CD4-positive, alpha-beta T cell treated with Interleukin-4 for 4 hours (primary cell): ENCODE data around the gene SND1.

Source experiments
- DNase-seq: peaks from one replicate; pipeline ENCODE4 v3.0.0-alpha.2; 2020

Gene SND1

GRCh38 chr7:128129224-128129864 lies 477.4 kb downstream of the SND1 start:
- DNase-seq: no peak

GRCh38 chr7:128131115-128131514 lies 479.1 kb downstream of the SND1 start:
- no peak for DNase-seq

DNA sequence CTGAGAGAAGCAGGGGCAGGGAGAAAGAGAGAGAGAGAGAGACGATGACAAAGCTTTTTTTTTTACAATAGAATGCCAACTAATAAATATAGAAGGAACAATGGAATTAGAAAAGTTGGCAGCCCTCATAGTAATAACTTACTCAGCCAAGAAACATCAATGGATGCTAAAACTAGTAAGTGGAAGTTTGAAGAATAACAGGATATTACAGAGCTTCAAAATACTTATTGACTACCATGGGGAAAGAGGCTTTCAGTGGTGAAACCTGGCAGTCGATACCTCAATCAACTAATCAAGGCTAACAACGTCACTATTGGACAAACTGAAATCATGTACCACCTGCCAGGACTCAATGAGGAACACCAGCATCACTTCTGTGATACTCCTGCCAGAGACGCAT lies 479.7 kb downstream of the SND1 start:
- DNase-seq: no peak

DNA sequence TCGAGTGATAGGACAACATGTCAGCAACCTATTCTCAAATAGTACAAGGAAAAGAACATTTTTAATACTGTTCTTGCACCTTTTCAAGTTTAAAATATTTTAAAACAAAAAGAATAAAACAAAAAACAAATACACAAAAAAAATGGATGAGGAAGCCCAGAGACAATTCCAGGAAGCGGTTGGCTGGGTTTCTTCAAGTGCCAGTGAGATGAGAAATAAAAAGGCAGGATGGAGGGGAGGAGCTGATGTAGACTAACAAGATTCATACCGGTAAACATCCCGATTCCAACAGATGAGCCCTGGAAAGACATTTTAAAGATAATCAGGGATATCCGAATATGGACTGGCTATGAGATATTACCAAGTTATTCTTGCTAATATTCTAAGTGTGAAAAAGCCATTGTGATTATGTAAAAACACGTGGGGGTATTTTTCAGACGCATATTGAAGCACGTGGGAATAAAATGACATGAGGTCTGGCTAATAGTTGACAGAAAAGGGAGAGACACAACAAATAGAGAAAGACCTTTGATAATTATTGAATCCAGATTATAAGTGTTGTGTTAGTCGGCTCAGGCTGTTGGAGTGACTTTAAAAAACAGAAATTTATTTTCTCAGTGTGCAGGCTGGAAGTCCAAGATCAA lies 480.6 kb downstream of the SND1 start:
- no peak for DNase-seq

GRCh38 chr7:128135159-128135514 lies 483.1 kb downstream of the SND1 start:
- no peak for DNase-seq

DNA sequence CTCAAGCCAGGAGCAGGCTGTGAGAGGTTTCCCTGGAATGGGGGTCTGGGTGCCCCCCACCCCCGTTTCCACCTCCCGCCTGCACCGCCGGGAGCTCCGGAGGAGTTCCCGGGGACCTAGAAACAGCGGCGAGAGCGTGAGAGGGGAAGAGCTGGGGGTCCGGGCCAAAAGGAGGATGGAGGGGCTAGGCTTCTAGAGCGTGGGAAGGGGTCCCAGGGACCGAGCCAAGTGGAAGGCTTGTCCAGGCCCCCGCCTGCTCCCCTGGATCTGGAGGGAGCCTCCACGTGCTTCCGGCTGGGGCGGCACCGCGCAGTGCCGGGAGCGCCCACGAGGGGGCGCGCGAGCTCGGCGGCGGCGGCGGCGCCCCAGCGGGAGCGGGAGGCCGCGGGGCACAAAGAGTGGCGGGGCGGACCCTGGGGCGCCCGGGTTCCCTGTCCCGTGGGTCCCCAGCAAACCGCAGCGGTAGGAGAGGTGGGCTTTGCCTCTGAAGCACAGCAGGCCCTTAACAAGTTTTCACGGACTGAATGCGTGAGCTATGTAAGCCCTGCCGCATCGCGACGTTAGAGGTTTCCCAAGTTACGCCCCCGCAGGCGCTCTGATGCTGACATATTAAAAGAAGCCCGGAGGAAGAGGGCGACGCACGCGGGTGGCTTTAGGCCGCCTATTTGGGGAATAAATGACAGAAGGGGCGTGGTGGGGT lies 483.7 kb downstream of the SND1 start:
- peak; percentile 4 for DNase-seq

GRCh38 chr7:128136215-128136597 lies 484.2 kb downstream of the SND1 start:
- DNase-seq: no peak

GRCh38 chr7:128137181-128137580 lies 485.2 kb downstream of the SND1 start:
- no peak for DNase-seq

DNA sequence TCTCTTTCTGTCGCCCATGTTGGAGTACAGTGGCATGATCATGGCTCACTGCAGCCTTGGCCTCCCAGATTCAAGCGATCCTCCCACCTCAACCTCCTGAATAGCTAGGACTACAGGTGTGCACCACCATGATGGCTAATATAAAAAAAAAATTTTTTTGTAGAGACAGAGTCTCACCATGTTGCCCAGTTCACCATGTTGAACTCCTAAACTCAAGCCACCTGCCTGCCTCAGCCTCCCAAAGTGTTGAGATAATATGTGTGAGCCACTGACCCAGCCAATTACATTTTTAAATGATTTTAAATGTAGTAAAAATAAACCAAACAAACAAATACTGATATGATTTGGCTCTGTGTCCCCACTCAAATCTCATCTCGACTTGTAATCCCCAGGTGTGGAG lies 487.4 kb downstream of the SND1 start:
- no peak for DNase-seq

- DNase-seq: no peak
Observed at GRCh38 chr7:128141683-128142195, 489.7 kb downstream of the SND1 start.
